Endothelial cell of umbilical vein (primary cell): ENCODE measurements around the gene GRM4. TPM values are rescaled to one million over a fixed set of nuclear protein-coding genes. Genes with fewer than 3 reads are reported as not detected.

Source experiments
- BruUV-seq: library from RNA; stranded (reverse); fragments of 400-500 nt; replicated peaks from 2 replicates; lab custom pipeline; 2021; lab: Mats Ljungman, UMichigan
- CTCF ChIA-PET: fragments of 300-600, 350-600 bp; sonication (Branson Sonifier 250); formaldehyde crosslinking; loops from one replicate; lab custom pipeline; 2021; ENCODE audit warnings: antibody characterized with exemption, inconsistent platforms; lab: Charles Lee
- POLR2A ChIA-PET: fragments of 300-600, 350-600 bp; sonication (Branson Sonifier 250); formaldehyde crosslinking; loops from one replicate; lab custom pipeline; 2021; ENCODE audit warnings: antibody characterized with exemption, inconsistent platforms; lab: Charles Lee
- DNase-seq: peaks from one replicate; pipeline ENCODE4 v3.0.0-alpha.2; 2011; ENCODE audit warnings: low read depth, low spot score
- FAIRE-seq: peaks from 2 replicates; lab custom pipeline; 2011; peaks lifted over from hg19 to GRCh38; lab: Jason Lieb, UNC
- H2AFZ ChIP-seq: 2 replicates; pipeline ENCODE4 v1.6.0; 2012; ENCODE audit warnings: low read depth, low read length, control low read depth, inconsistent platforms
- H3K27ac ChIP-seq: 2 replicates; pipeline ENCODE4 v1.5.1; 2011; ENCODE audit warnings: low read depth, mild to moderate bottlenecking, control low read depth, low read length, moderate library complexity; ENCODE audit not compliant: insufficient read depth
- H3K27me3 ChIP-seq, 2 experiments: 2 replicates each; pipeline versions ENCODE4 v1.6.0 to v1.6.1; 2011; ENCODE audit warnings: low read length in 2 of 2, mixed read lengths in 1 of 2; ENCODE audit not compliant: control insufficient read depth in 2 of 2, insufficient read depth in 2 of 2
- H3K36me3 ChIP-seq, 2 experiments: 2 replicates in 1 of 2; 3 replicates in 1 of 2; pipeline ENCODE4 v1.5.1; 2011; ENCODE audit warnings: low read length in 2 of 2, mild to moderate bottlenecking in 1 of 2, moderate library complexity in 1 of 2; ENCODE audit not compliant: control insufficient read depth in 2 of 2, insufficient read depth in 2 of 2; ENCODE audit errors: extremely low read depth in 1 of 2
- H3K4me1 ChIP-seq: 3 replicates; pipeline ENCODE4 v1.5.1; 2011; ENCODE audit warnings: mild to moderate bottlenecking, low read length; ENCODE audit not compliant: control insufficient read depth, insufficient read depth; ENCODE audit errors: extremely low read depth
- H3K4me2 ChIP-seq: 2 replicates; pipeline ENCODE4 v1.6.1; 2011; ENCODE audit warnings: low read length, control low read depth, mixed read lengths; ENCODE audit not compliant: insufficient read depth
- H3K4me3 ChIP-seq, 3 experiments: fragments of 200-600 bp in 1 of 3; sonication (generic), shearing (Covaris generic) in 1 of 3; replicated peaks in 1 of 3; 2 replicates each; pipeline ENCODE4 v1.5.1; 2011 to 2016; ENCODE audit warnings: control low read depth in 3 of 3, low read length in 3 of 3, mild to moderate bottlenecking in 2 of 3, inconsistent platforms in 1 of 3, low read depth in 1 of 3, moderate library complexity in 1 of 3; ENCODE audit not compliant: insufficient read depth in 1 of 3
- H3K79me2 ChIP-seq: 2 replicates; pipeline ENCODE4 v1.6.0; 2012; ENCODE audit warnings: low read length, inconsistent platforms; ENCODE audit not compliant: control insufficient read depth, insufficient read depth
- H3K9ac ChIP-seq: replicated peaks from 2 replicates; pipeline ENCODE3; 2011; ENCODE audit warnings: low read length, control low read depth; ENCODE audit not compliant: insufficient read depth; ENCODE audit errors: extremely low read depth
- H3K9me1 ChIP-seq: replicated peaks from 3 replicates; pipeline ENCODE4 v1.6.0; 2011; ENCODE audit warnings: mild to moderate bottlenecking, low read length; ENCODE audit not compliant: control insufficient read depth, insufficient read depth; ENCODE audit errors: extremely low read depth
- H3K9me3 ChIP-seq: replicated peaks from 2 replicates; pipeline ENCODE4 v1.5.1; 2012; ENCODE audit warnings: low read length, inconsistent platforms; ENCODE audit not compliant: control insufficient read depth, insufficient read depth
- H4K20me1 ChIP-seq: replicated peaks from 2 replicates; pipeline ENCODE3; 2011; ENCODE audit warnings: mild to moderate bottlenecking, low read length; ENCODE audit not compliant: control insufficient read depth, insufficient read depth; ENCODE audit errors: extremely low read depth
- CTCF ChIP-seq, 2 donors: IDR thresholded peaks; 1 replicate in 1 of 2; 2 replicates in 1 of 2; pipeline ENCODE4 v1.5.1; 2011; ENCODE audit warnings: low read length in 2 of 2, mild to moderate bottlenecking in 2 of 2, moderate library complexity in 2 of 2, control low read depth in 1 of 2, inconsistent platforms in 1 of 2, low read depth in 1 of 2; ENCODE audit not compliant: insufficient read depth in 1 of 2; ENCODE audit errors: extremely low read depth in 1 of 2
- FOS ChIP-seq: IDR thresholded peaks from 2 replicates; pipeline ENCODE4 v1.6.1; 2011; ENCODE audit warnings: mild to moderate bottlenecking, low read length, moderate library complexity, borderline replicate concordance; ENCODE audit not compliant: insufficient read depth
- JUN ChIP-seq: IDR thresholded peaks from 2 replicates; pipeline ENCODE4 v1.6.1; 2011; ENCODE audit warnings: borderline replicate concordance, low read depth; ENCODE audit not compliant: insufficient read length, insufficient read depth
- MAX ChIP-seq: IDR thresholded peaks from 2 replicates; pipeline ENCODE4 v1.6.1; 2011; ENCODE audit not compliant: insufficient read depth, insufficient read length
- MYC ChIP-seq: IDR thresholded peaks from one replicate; pipeline ENCODE4 v1.6.1; 2011; ENCODE audit warnings: mild to moderate bottlenecking, low read depth, low read length
- POLR2AphosphoS5 ChIP-seq: IDR thresholded peaks from 2 replicates; pipeline ENCODE4 v1.6.1; 2012; ENCODE audit warnings: low read depth, mild to moderate bottlenecking, control low read depth, low read length, moderate library complexity; ENCODE audit not compliant: insufficient read depth
- dilution Hi-C: fragments of 300-500 bp; cut with MboI; formaldehyde crosslinking; loops from one replicate; pipeline ENCODE4 v1.15.0; 2019; ENCODE audit warnings: low sequenced_read_pairs; ENCODE audit not compliant: extremely low pct_ligation_motif_present
- intact Hi-C: fragments of 100-400 bp; cut with micrococcal nuclease; formaldehyde crosslinking; loops from one replicate; pipeline ENCODE4 v1.10.0; 2022
- polyA plus RNA-seq, 4 experiments: library from polyadenylated mRNA; depleted of rRNA in 3 of 4; stranded (reverse) in 3 of 4; unstranded in 1 of 4; fragments of >200 nt; gene quantifications; 2 replicates each; pipeline versions ENCODE4 v1.2.1 to v1.2.3, GENCODE V29; 2011 to 2012; ENCODE audit warnings: missing spikeins in 1 of 4
- total RNA-seq: library from RNA; stranded (reverse); gene quantifications from 2 replicates; pipeline ENCODE4 v1.2.3, GENCODE V29; 2021

Gene GRM4
- total and polyA plus RNA-seq, 2 donors (not counting 3 experiments of a cell fraction or from before 2014, with no cell fraction given) = 0.03 TPM; not detected in 1

GRCh38 chr6:34159844-34160243 is 14.0 kb upstream of the GRM4 start:
- Histone ChIP-seq H3K9me1 (no peaks in the 10 kb centered on the region), H3K4me2 (no peak overlapping the region), H4K20me1 (no peaks in the 10 kb centered on the region), H3K4me1 (no peaks in the 10 kb centered on the region), H3K27ac (no peak overlapping the region), H3K79me2 (no peaks in the 10 kb centered on the region), H3K9ac (no peak overlapping the region), H3K9me3 (no peaks in the 10 kb centered on the region), H3K36me3 (no peaks in the 10 kb centered on the region), H3K4me3 (no peak overlapping the region), H2AFZ (no peak overlapping the region), H3K27me3 (peaks cover 4 to 7% of the 10 kb centered on the region in 2 experiments)
- no peak for TF ChIP-seq CTCF (IDR thresholded peaks at IDR 0.05; ENCODE audit: extremely low read depth in 1 of 2, insufficient read depth in 1 of 2, low read depth in 1 of 2, low read length in 2 of 2)
- no peak for TF ChIP-seq JUN
- no peak for TF ChIP-seq MAX
- no peak for TF ChIP-seq POLR2AphosphoS5
- TF ChIP-seq MYC = no peak
- no peak for TF ChIP-seq FOS
- BruUV-seq = no TSS peak
- POLR2A ChIA-PET = no interaction called here
- CTCF ChIA-PET = interaction anchor here (2.0 kb wide), 1 partner anchor 255 kb away, joined by 7 read pairs; no protein-coding TSS in a partner anchor
- dilution Hi-C loops (no loop called here), intact Hi-C loops (no loop called here)
- FAIRE-seq = no peak
- no peak for DNase-seq
